Spinal cord (tissue), 10 donors: ENCODE measurements around the gene C3orf33. TPM values are rescaled to one million over a fixed set of nuclear protein-coding genes. Genes with fewer than 3 reads are reported as not detected.
"Not testable (repeated sequence)": the region's sequence is repeated elsewhere in the genome, so short reads cannot be mapped to it uniquely, and the experiment has no call there.

Source experiments
- DNase-seq, 6 donors: peaks; one replicate each; pipeline versions ENCODE4 v3.0.0 to v3.0.0-alpha.2; 2013 to 2015; ENCODE audit warnings: low spot score in 6 of 6, low read depth in 4 of 6
- H3K27ac ChIP-seq: one replicate; pipeline ENCODE4 v1.5.1; 2013; ENCODE audit warnings: low read depth, low read length, control low read depth
- H3K27me3 ChIP-seq: one replicate; pipeline ENCODE4 v1.6.1; 2013; ENCODE audit warnings: low read length; ENCODE audit not compliant: control insufficient read depth, insufficient read depth
- H3K36me3 ChIP-seq: one replicate; pipeline ENCODE4 v1.6.1; 2013; ENCODE audit warnings: low read length; ENCODE audit not compliant: control insufficient read depth, insufficient read depth
- H3K4me1 ChIP-seq: one replicate; pipeline ENCODE4 v1.6.1; 2013; ENCODE audit warnings: low read length; ENCODE audit not compliant: control insufficient read depth, insufficient read depth
- H3K4me3 ChIP-seq: one replicate; pipeline ENCODE4 v1.5.1; 2013; ENCODE audit warnings: low read depth, low read length, control low read depth
- H3K9me3 ChIP-seq: one replicate; pipeline ENCODE4 v1.6.1; 2013; ENCODE audit warnings: low read length; ENCODE audit not compliant: control insufficient read depth, insufficient read depth
- WGBS: methylation state at CpG from one replicate; pipeline ENCODE4 v1.1.5; 2013; ENCODE audit warnings: missing lambda C conversion rate; ENCODE audit not compliant: insufficient coverage; 5-methylcytosine and 5-hydroxymethylcytosine counted together
- long read RNA-seq, 4 donors: transcript quantifications; one replicate each; lab custom pipeline, GENCODE V29; 2026
- polyA plus RNA-seq, 2 donors: library from polyadenylated mRNA; unstranded; fragments of 120-200 nt; gene quantifications; one replicate each; pipeline ENCODE4 v1.2.1, GENCODE V29; 2013; ENCODE audit not compliant: insufficient read length in 2 of 2
- total RNA-seq, 2 donors: library from RNA; depleted of rRNA in 1 of 2; stranded (reverse); fragments of 120-200 nt in 1 of 2; fragments of >200 nt in 1 of 2; gene quantifications; one replicate each; pipeline versions ENCODE4 v1.2.3 to v1.2.4, GENCODE V29; 2013 to 2014
- donor health status: healthy.

The C3orf33 gene, protein sequence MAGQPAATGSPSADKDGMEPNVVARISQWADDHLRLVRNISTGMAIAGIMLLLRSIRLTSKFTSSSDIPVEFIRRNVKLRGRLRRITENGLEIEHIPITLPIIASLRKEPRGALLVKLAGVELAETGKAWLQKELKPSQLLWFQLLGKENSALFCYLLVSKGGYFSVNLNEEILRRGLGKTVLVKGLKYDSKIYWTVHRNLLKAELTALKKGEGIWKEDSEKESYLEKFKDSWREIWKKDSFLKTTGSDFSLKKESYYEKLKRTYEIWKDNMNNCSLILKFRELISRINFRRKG
- total RNA-seq, result 10 to 100 TPM in 1 of 2 donors, 1 to 10 TPM in 1; 6.4 to 12.1 TPM
- polyA plus RNA-seq, result 10 to 100 TPM in 1 of 2 donors, 1 to 10 TPM in 1; 9.7 to 10.5 TPM
- long read RNA-seq, donor 1, transcript C3orf33-201 (5 exons, 1,884 nt), result major isoform, 5 of 5 reads
- long read RNA-seq, donor 1, partial matches to known transcripts, result 0 of 5 reads
- long read RNA-seq, donor 1, other reads (novel, unspliced or antisense), result 0 of 5 reads
- long read RNA-seq, donor 2, result 0 reads
- long read RNA-seq, donor 3, partial matches to known transcripts, result 0 of 2 reads
- long read RNA-seq, donor 3, other reads (novel, unspliced or antisense), result 0 of 2 reads
- long read RNA-seq, donor 4, partial matches to known transcripts, result 0 of 3 reads
- long read RNA-seq, donor 4, other reads (novel, unspliced or antisense), result 0 of 3 reads

DNA sequence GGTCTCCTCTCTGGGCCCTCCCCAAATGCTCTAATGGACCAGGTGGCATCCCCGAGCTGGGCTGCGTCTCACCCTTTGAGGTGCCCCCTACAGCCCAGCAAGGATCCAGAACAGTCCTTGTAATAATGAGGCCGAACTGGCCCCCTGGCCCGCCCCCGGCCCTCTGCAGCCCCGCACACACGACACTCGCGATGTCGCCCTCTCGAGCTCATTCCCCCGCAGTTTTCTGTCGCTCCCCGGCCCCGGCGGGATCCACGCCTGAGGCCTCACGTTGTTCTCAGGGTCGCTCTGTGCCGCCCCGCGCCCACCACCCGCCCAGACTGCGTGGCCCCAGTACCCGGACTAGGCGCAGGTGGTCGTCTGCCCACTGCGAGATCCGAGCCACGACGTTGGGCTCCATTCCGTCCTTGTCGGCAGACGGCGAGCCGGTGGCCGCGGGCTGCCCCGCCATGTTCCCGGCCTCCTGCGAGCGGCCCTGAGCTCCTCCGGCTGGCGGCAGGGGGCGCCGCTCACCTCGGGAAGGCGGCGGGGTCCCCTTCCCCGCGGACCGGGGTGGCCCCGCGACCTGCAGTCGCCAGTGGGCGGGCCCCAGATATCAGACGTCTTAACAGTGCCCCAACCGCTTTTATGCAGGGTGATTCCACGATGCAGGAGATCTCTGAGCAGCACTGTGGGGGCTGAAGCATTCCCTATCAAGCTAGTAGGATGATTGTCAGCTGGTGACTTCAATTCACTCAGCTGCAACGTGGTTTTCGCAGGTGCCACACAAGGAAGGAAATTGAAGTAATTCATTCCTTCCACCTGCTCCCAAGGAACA, at the start of gene C3orf33:
C3orf33 (minus strand) TSS at position 477 of the 817 bp plus-strand sequence; CDS start at position 451, 26 bp downstream.
- peak within 1 kb of the TSS; percentile 76 for H3K4me3 ChIP-seq
- H3K27ac ChIP-seq, result peak within 1 kb of the TSS; percentile 75
- no peaks in the 10 kb centered on the region for H3K9me3 ChIP-seq
- under 1% methylated on average over 61 of the region's 61 CpGs for WGBS
- H3K27me3 ChIP-seq, result no peaks in the 10 kb centered on the region
- DNase-seq, result peak; percentile 49 to 90 (median 58)
- H3K4me1 ChIP-seq, result peaks cover 6% of the 10 kb centered on the region
- no peaks in the 10 kb centered on the region for H3K36me3 ChIP-seq

DNA sequence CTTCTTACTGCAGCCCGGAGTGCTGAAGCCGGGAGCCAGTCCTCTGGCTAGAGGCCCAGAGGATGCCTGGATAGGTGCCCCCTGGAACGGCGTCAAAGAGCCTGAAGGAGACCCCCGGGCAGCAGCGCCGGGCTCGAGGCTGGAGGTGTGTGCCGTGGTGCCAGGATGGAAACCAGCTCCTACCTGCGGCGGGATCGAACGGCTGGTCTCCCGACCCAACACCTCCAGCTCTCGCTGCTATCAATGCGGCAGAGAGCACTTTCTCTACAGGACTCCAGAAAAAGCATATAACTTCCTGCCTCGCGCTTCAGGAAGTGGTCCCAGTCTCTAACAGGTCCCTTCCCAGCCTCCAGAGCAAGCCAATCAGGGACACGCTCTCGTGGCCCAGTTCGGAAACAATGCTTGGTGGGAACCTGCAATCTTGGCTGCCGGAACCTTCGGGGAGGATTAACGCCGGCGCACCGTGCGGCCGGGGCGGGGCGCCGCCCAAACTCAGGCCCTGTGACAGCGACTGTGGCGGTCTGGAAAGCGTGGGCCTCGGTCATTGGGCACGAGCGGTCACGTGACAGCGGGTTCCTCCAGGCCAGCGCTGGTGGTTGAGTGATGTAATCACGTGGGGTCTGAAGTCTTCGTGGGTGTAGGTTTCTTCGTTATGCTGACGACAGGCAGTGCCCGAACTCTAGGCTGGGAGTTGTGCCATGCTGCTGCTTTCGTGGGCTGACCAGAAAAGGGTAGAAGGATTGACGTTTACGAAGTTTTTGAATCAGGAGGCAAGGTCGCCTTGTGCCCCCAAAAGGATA, 48.3 kb upstream of the C3orf33 start, which contains the start of gene SLC33A1:
SLC33A1 (minus strand) TSS at position 287 of the 800 bp plus-strand sequence. CDS start 430 bp downstream, outside the sequence.
- Histone ChIP-seq H3K4me3 (peak within 1 kb of the TSS; percentile 98), H3K27me3 (no peaks in the 10 kb centered on the region), H3K9me3 (no peaks in the 10 kb centered on the region), H3K27ac (peak within 1 kb of the TSS; percentile 98), H3K36me3 (no peaks in the 10 kb centered on the region), H3K4me1 (peaks cover 31% of the 10 kb centered on the region)
- peak; percentile 96 to 100 (median 98) for DNase-seq
- 1% methylated on average over 50 of the region's 50 CpGs for WGBS

DNA sequence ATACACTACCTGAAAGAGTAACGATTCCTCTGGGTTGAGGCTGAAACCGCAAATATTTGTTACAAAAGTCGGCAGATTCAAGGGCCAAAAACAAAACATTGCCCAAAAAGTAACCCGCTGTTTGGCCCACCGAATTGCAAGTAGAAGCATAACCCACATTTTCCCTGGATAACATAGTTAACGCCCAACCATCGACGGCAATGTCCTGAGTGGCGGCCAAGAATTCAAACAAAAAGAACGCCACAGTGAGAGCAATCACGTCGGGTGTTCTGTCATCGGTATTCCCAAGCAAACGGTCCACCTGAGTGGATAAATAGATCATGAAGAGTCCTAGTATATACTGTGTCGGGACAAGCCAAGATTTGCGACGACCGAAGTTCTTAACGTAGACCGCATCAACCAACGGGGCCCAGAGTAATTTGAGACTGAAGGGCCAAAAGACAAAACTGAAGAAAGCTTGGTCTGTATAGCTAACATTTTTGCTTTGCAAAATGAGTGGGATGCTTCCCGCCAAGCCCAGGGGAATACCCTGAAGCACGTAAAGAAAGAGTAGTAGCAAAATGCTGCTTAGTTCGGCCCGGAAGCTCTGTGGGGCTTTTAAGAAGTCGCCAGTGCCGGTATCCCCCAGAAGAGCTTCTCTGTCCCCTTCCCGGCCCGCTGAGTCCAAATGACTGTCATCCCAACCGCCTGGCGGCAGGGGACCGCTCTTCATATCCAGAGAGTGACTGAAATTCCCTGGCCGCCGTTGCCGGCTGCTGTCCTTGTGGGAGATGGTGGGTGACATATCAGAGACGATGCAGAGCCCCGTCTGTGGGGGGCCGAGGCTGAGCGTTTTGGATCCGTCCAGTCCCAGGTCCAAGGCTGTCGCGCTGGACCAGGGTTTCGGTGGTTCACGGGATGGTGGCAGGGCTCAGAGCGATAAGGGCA, 47.4 kb upstream of the C3orf33 start:
- no peaks in the 10 kb centered on the region for H3K27me3 ChIP-seq
- peak overlapping the region; percentile 98 for H3K27ac ChIP-seq
- peaks cover 2% of the 10 kb centered on the region for H3K36me3 ChIP-seq
- peak overlapping the region; percentile 98 for H3K4me3 ChIP-seq
- H3K9me3 ChIP-seq, result no peaks in the 10 kb centered on the region
- peak in 1 of 6 donors; percentile 25 for DNase-seq
- WGBS, result 3% methylated on average over 45 of the region's 45 CpGs
- H3K4me1 ChIP-seq, result peaks cover 31% of the 10 kb centered on the region

DNA sequence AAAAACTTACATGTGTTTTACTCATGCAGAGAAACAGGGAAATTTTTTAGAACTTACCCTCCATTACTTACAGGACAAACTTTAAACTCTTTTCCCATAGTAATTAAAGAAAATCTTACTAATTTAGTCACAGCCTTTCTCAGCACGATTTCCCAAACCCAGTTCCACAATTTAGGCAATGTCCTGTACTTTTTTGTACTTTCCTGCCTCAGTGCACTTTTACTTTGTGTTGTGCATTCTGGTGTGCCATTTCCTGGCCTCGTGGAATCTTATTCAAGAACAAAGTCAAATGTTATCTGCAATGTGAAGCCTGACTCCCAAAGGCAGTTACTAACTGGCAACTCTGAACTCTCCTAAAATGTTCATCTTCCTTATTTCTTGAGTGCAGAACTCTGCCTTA, 46.3 kb upstream of the C3orf33 start:
- H3K4me3 ChIP-seq, result peak overlapping the region; percentile 98
- no peak for DNase-seq
- H3K27ac ChIP-seq, result no peak overlapping the region
- H3K4me1 ChIP-seq, result peaks cover 31% of the 10 kb centered on the region
- WGBS, result 44% methylated on average over 2 of the region's 2 CpGs
- H3K36me3 ChIP-seq, result peaks cover 2% of the 10 kb centered on the region
- no peaks in the 10 kb centered on the region for H3K9me3 ChIP-seq
- no peaks in the 10 kb centered on the region for H3K27me3 ChIP-seq

DNA sequence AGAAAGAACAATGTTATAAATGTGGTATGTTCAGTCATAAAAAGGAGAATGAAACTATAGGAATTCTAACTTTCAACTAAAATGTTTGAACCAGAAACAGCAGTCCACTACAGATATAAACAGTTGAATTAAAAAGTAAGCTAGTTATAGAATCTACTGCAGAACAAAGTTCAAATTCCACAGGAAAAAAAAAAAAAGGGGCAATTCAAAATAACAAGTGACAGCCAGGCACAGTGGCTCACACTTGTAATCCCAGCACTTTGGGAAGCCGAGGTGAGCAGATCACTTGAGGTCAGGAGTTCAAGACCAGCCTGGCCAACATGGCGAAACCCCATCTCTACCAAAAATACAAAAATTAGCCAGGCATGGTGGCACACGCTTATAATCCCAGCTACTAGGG, 43.3 kb upstream of the C3orf33 start:
- H3K36me3 ChIP-seq, H3K27ac ChIP-seq, H3K27me3 ChIP-seq, DNase-seq, H3K9me3 ChIP-seq, H3K4me3 ChIP-seq: not testable (repeated sequence)
- peaks cover 25% of the 10 kb centered on the region for H3K4me1 ChIP-seq
- WGBS, result 71% methylated on average over 1 of the region's 3 CpGs

DNA sequence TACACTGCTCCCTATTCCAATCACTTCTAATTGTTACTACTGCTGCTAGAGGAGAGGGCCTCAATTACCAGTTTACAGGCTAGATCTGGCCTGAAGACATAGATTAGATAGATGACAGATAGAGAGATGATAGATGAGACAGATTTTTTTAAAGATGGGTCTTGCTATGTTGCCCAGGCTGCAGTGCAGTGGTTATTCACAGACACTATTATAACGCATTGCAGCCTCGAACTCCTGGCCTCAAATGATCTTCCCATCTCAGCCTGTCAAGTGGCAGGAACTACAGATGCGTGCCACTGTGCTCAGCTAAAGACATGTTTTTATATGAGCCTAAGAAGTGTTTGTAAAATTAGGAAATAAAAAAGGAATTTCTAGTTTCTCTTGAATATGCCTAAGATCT, 41.9 kb upstream of the C3orf33 start:
- Histone ChIP-seq H3K27me3 (no peaks in the 10 kb centered on the region), H3K9me3 (no peaks in the 10 kb centered on the region), H3K36me3 (peaks cover 2% of the 10 kb centered on the region), H3K4me1 (peaks cover 20% of the 10 kb centered on the region), H3K27ac (no peak overlapping the region), H3K4me3 (no peak overlapping the region)
- no peak for DNase-seq
- 90% methylated on average over 2 of the region's 3 CpGs for WGBS

DNA sequence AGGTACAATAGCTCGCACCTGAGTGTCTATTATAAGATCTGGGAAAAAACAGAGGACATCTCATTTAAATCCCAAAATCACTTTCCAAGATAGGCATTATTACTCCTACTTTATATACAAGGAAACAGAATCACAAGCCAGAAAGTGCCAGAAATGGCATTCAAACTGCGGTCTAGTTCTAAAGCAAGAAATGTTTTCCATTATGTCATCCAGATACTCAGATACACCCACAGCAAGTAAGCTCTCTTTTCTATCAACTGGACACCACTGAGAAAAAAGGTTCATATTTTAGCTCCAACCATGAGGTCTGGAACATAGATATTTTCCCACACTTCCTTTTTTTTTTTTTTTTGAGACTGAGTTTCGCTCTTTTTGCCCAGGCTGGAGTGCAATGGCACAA, 40.0 kb upstream of the C3orf33 start:
- Histone ChIP-seq H3K9me3 (no peaks in the 10 kb centered on the region), H3K4me1 (peaks cover 11% of the 10 kb centered on the region), H3K27ac (no peak overlapping the region), H3K36me3 (peaks cover 2% of the 10 kb centered on the region), H3K27me3 (no peaks in the 10 kb centered on the region), H3K4me3 (no peak overlapping the region)
- DNase-seq, result no peak
- WGBS, result no CpG with 5 or more reads among the region's 3 CpGs

DNA sequence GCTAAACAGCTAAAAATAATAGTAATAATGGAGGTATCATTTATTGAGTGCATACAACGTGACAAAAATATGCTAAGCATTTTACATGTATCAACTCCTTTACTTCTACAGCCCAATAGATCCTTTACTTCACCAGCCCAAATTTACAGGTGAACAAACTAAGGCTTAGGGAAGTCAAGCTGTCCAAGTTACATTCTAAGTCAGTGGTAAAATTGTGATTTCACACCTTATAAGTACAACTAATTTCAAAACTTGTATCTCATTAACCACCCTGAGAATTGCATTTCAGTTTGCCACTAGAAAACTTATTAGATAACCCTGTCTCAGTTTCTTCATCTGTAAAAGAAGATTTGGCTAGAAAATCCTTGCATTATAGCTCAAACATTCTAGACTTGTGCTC, 37.5 kb upstream of the C3orf33 start:
- H3K36me3 ChIP-seq, result no peaks in the 10 kb centered on the region
- H3K4me1 ChIP-seq, result no peaks in the 10 kb centered on the region
- H3K9me3 ChIP-seq, result no peaks in the 10 kb centered on the region
- WGBS, result no CpG with 5 or more reads among the region's 1 CpG
- no peak overlapping the region for H3K27ac ChIP-seq
- H3K27me3 ChIP-seq, result no peaks in the 10 kb centered on the region
- no peak overlapping the region for H3K4me3 ChIP-seq
- no peak for DNase-seq
